ENCODE data around the gene JADE1. TPM values are rescaled to one million over a fixed set of nuclear protein-coding genes. Genes with fewer than 3 reads are reported as not detected.
A peak's percentile ranks its signal among the peaks of the same experiment; 100 is the strongest.

JADE1 gene
- total RNA-seq, 1 donor from 2014 or later, result 18.2 TPM

GRCh38 chr4:128813965-128814364 lies 4.5 kb downstream of the JADE1 start:
- no peak for DNase-seq (ENCODE audit: low spot score)
- TF ChIP-seq, protein P1, sequence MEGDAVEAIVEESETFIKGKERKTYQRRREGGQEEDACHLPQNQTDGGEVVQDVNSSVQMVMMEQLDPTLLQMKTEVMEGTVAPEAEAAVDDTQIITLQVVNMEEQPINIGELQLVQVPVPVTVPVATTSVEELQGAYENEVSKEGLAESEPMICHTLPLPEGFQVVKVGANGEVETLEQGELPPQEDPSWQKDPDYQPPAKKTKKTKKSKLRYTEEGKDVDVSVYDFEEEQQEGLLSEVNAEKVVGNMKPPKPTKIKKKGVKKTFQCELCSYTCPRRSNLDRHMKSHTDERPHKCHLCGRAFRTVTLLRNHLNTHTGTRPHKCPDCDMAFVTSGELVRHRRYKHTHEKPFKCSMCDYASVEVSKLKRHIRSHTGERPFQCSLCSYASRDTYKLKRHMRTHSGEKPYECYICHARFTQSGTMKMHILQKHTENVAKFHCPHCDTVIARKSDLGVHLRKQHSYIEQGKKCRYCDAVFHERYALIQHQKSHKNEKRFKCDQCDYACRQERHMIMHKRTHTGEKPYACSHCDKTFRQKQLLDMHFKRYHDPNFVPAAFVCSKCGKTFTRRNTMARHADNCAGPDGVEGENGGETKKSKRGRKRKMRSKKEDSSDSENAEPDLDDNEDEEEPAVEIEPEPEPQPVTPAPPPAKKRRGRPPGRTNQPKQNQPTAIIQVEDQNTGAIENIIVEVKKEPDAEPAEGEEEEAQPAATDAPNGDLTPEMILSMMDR (IDR thresholded peaks at IDR 0.05; ENCODE audit: unreplicated experiment), result no peak
- Mint-ChIP-seq H3K9me3 (ENCODE audit: unreplicated experiment) (no peaks in the 10 kb centered on the region), H3K4me3 (ENCODE audit: unreplicated experiment) (peak overlapping the region; percentile 59), H3K27ac (ENCODE audit: unreplicated experiment) (no peak overlapping the region), H3K36me3 (ENCODE audit: low read depth, unreplicated experiment) (peaks cover 6% of the 10 kb centered on the region), H3K27me3 (ENCODE audit: unreplicated experiment) (peaks cover 11% of the 10 kb centered on the region), H3K4me1 (ENCODE audit: unreplicated experiment) (peaks cover 13% of the 10 kb centered on the region)

GRCh38 chr4:128818442-128818841 lies 8.9 kb downstream of the JADE1 start:
- Mint-ChIP-seq H3K4me3 (ENCODE audit: unreplicated experiment) (no peak overlapping the region), H3K27me3 (ENCODE audit: unreplicated experiment) (no peaks in the 10 kb centered on the region), H3K36me3 (ENCODE audit: low read depth, unreplicated experiment) (no peaks in the 10 kb centered on the region), H3K27ac (ENCODE audit: unreplicated experiment) (no peak overlapping the region), H3K4me1 (ENCODE audit: unreplicated experiment) (peaks cover 10% of the 10 kb centered on the region), H3K9me3 (ENCODE audit: unreplicated experiment) (no peaks in the 10 kb centered on the region)
- TF ChIP-seq, protein P1 (IDR thresholded peaks at IDR 0.05; ENCODE audit: unreplicated experiment), result no peak
- DNase-seq (ENCODE audit: low spot score), result no peak

- no peak for DNase-seq (ENCODE audit: low spot score)
- TF ChIP-seq, protein P1 (IDR thresholded peaks at IDR 0.05; ENCODE audit: unreplicated experiment), result no peak
- Mint-ChIP-seq H3K9me3 (ENCODE audit: unreplicated experiment) (no peaks in the 10 kb centered on the region), H3K27me3 (ENCODE audit: unreplicated experiment) (no peaks in the 10 kb centered on the region), H3K4me3 (ENCODE audit: unreplicated experiment) (no peak overlapping the region), H3K36me3 (ENCODE audit: low read depth, unreplicated experiment) (no peaks in the 10 kb centered on the region), H3K4me1 (ENCODE audit: unreplicated experiment) (peaks cover 5% of the 10 kb centered on the region), H3K27ac (ENCODE audit: unreplicated experiment) (peak overlapping the region; percentile 10)
These were observed 9.7 kb downstream of the JADE1 start for GRCh38 chr4:128819082-128819742.

GRCh38 chr4:128820671-128821070 lies 11.2 kb downstream of the JADE1 start:
- peaks cover 13% of the 10 kb centered on the region for H3K4me1 Mint-ChIP-seq (ENCODE audit: unreplicated experiment)
- no peaks in the 10 kb centered on the region for H3K36me3 Mint-ChIP-seq (ENCODE audit: low read depth, unreplicated experiment)

DNA sequence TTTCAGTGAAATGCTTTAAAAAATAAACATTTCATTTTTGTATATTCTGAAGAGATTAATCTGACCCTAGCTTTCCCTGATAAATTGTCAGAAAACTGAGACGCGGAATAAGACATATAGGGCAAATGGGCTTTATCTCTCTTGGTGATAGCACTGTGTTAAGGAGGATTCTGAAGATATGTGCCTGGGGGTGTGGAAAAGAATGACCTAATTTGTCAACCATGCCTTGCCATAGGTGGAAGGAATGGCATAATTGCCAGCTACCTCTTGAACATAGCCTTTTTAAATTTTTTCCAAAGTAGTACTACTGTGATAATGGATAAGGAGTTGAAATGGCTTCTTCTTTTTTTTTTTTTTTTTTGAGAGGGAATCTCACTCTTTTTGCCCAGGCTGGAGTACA lies 11.7 kb downstream of the JADE1 start:
- DNase-seq (ENCODE audit: low spot score), result no peak
- TF ChIP-seq, protein P1 (IDR thresholded peaks at IDR 0.05; ENCODE audit: unreplicated experiment), result no peak
- Mint-ChIP-seq H3K27me3 (ENCODE audit: unreplicated experiment) (peaks cover 3% of the 10 kb centered on the region), H3K27ac (ENCODE audit: unreplicated experiment) (no peak overlapping the region), H3K9me3 (ENCODE audit: unreplicated experiment) (no peaks in the 10 kb centered on the region), H3K4me1 (ENCODE audit: unreplicated experiment) (peaks cover 18% of the 10 kb centered on the region), H3K4me3 (ENCODE audit: unreplicated experiment) (no peak overlapping the region), H3K36me3 (ENCODE audit: low read depth, unreplicated experiment) (no peaks in the 10 kb centered on the region)

More at GRCh38 chr4:128820671-128821070, 11.2 kb downstream of the JADE1 start:
- Mint-ChIP-seq H3K9me3 (ENCODE audit: unreplicated experiment) (no peaks in the 10 kb centered on the region), H3K4me3 (ENCODE audit: unreplicated experiment) (no peak overlapping the region), H3K27me3 (ENCODE audit: unreplicated experiment) (peaks cover 3% of the 10 kb centered on the region), H3K27ac (ENCODE audit: unreplicated experiment) (no peak overlapping the region)
- TF ChIP-seq, protein P1 (IDR thresholded peaks at IDR 0.05; ENCODE audit: unreplicated experiment), result no peak
- no peak for DNase-seq (ENCODE audit: low spot score)
